MM.1S (cell line): Measurements from ENCODE around the gene KCNQ5.

Experiments used
- CTCF ChIP-seq: fragments of 300-600 bp; sonication (generic); IDR thresholded peaks from 2 replicates; pipeline ENCODE4 v1.5.1; 2016; ENCODE audit warnings: antibody characterized with exemption, low read length, mixed read lengths
- EZH2 ChIP-seq: fragments of 300-600 bp; sonication (generic); optimal IDR thresholded peaks from 2 replicates; pipeline ENCODE3; 2017; ENCODE audit warnings: low read depth, mild to moderate bottlenecking, antibody characterized with exemption, low read length, mixed read lengths

- TF ChIP-seq CTCF (no peak), EZH2 (no peak)
Measured at GRCh38 chr6:73242001-73242400, 620.1 kb downstream of the KCNQ5 start.
